Colonic mucosa (tissue), 4 donors: ENCODE data around the gene ERO1A. TPM values are rescaled to one million over a fixed set of nuclear protein-coding genes. Genes with fewer than 3 reads are reported as not detected.

Experiments
- DNase-seq: peaks from one replicate; pipeline ENCODE4 v3.0.0-alpha.2; 2020
- H3K27ac ChIP-seq: fragments of 200-600 bp; one replicate; pipeline ENCODE4 v1.8.0; 2021
- H3K27me3 ChIP-seq: fragments of 200-600 bp; one replicate; pipeline ENCODE4 v1.8.0; 2021
- H3K36me3 ChIP-seq: fragments of 200-600 bp; one replicate; pipeline ENCODE4 v1.8.0; 2021
- H3K4me1 ChIP-seq: fragments of 200-600 bp; one replicate; pipeline ENCODE4 v1.8.0; 2021; ENCODE audit warnings: mild to moderate bottlenecking
- H3K4me3 ChIP-seq: fragments of 200-600 bp; one replicate; pipeline ENCODE4 v1.8.0; 2021
- H3K9ac ChIP-seq, 2 donors: one replicate each; pipeline ENCODE4 v1.7.0; 2013; ENCODE audit warnings: control low read depth in 2 of 2, low read depth in 2 of 2, low read length in 2 of 2
- H3K9me3 ChIP-seq: fragments of 200-600 bp; one replicate; pipeline ENCODE4 v1.8.0; 2021
- intact Hi-C: fragments of 100-400 bp; cut with DNase I; formaldehyde crosslinking; loops from one replicate; pipeline ENCODE4 v1.14.1; 2022
- total RNA-seq, 2 donors: library from RNA; stranded (reverse); fragmentation: NEBNext Ultra II Directional in 1 of 2; extraction: Animal tissue kit (Norgen Biotek cat#: 25700) in 1 of 2; gene quantifications; one replicate each; pipeline ENCODE4 v1.2.1, GENCODE V29; 2021
- TF ChIP-seq, protein P1 (sequence below): fragments of 200-600 bp; IDR thresholded peaks from one replicate; pipeline ENCODE4 v1.8.0; 2022; ENCODE audit warnings: antibody characterized with exemption, mild to moderate bottlenecking
- donor health status: healthy.
- donor health status: DM: no; HTN: no; CAD: no.
- donor health status: DM: no; HTN: no; CAD: no.

The ERO1A gene
- total RNA-seq, 2 donors from 2014 or later = 83.6 to 242 TPM

- H3K4me3 ChIP-seq = no peak overlapping the region
- H3K27ac ChIP-seq = no peak overlapping the region
Observed at GRCh38 chr14:52690983-52691760, 4.2 kb downstream of the ERO1A start.

GRCh38 chr14:52686176-52686575 is 9.2 kb downstream of the ERO1A start:
- TF ChIP-seq, protein P1, sequence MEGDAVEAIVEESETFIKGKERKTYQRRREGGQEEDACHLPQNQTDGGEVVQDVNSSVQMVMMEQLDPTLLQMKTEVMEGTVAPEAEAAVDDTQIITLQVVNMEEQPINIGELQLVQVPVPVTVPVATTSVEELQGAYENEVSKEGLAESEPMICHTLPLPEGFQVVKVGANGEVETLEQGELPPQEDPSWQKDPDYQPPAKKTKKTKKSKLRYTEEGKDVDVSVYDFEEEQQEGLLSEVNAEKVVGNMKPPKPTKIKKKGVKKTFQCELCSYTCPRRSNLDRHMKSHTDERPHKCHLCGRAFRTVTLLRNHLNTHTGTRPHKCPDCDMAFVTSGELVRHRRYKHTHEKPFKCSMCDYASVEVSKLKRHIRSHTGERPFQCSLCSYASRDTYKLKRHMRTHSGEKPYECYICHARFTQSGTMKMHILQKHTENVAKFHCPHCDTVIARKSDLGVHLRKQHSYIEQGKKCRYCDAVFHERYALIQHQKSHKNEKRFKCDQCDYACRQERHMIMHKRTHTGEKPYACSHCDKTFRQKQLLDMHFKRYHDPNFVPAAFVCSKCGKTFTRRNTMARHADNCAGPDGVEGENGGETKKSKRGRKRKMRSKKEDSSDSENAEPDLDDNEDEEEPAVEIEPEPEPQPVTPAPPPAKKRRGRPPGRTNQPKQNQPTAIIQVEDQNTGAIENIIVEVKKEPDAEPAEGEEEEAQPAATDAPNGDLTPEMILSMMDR = no peak
- Histone ChIP-seq H3K36me3 (no peaks in the 10 kb centered on the region), H3K27me3 (no peaks in the 10 kb centered on the region), H3K9ac (no peak overlapping the region), H3K4me1 (no peaks in the 10 kb centered on the region), H3K27ac (no peak overlapping the region), H3K9me3 (no peaks in the 10 kb centered on the region), H3K4me3 (no peak overlapping the region)
- no peak for DNase-seq
- intact Hi-C loops = no loop called here

More at GRCh38 chr14:52690983-52691760, 4.2 kb downstream of the ERO1A start:
- TF ChIP-seq, protein P1 = no peak
- H3K9me3 ChIP-seq = no peaks in the 10 kb centered on the region
- no peak overlapping the region for H3K9ac ChIP-seq
- no peak for DNase-seq
- no peaks in the 10 kb centered on the region for H3K4me1 ChIP-seq
- intact Hi-C loops = loop anchor here (10.0 kb wide), 1 partner anchor 136 kb away; the partner anchor contains the start of genes GPR137C and TXNDC16
- H3K36me3 ChIP-seq = no peaks in the 10 kb centered on the region
- H3K27me3 ChIP-seq = no peaks in the 10 kb centered on the region

GRCh38 chr14:52683985-52684520 is 11.3 kb downstream of the ERO1A start:
- Histone ChIP-seq H3K4me3 (no peak overlapping the region), H3K27ac (no peak overlapping the region), H3K4me1 (no peaks in the 10 kb centered on the region), H3K27me3 (no peaks in the 10 kb centered on the region), H3K9ac (no peak overlapping the region), H3K9me3 (no peaks in the 10 kb centered on the region), H3K36me3 (no peaks in the 10 kb centered on the region)
- no peak for DNase-seq
- TF ChIP-seq, protein P1 = no peak
- intact Hi-C loops = no loop called here

DNA sequence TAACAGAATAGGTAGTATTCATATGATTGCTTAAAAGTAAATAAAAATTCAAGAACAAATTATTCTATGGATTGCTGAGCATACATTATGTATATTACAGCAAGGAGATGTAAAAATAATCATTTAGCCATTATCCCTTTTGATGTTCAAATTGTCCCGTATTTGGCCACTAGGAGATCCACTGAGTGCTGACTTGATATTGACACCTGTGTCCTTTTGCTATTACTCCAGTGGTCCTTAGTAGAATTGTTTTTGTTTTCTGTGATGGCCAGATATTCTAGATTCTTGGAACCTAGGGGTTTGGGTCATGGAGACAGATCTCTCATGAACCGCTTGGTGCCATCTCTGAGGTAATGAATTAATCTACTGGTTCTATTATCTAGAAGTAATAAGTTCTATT is 16.8 kb downstream of the ERO1A start:
- H3K36me3 ChIP-seq = peaks cover 4% of the 10 kb centered on the region

DNA sequence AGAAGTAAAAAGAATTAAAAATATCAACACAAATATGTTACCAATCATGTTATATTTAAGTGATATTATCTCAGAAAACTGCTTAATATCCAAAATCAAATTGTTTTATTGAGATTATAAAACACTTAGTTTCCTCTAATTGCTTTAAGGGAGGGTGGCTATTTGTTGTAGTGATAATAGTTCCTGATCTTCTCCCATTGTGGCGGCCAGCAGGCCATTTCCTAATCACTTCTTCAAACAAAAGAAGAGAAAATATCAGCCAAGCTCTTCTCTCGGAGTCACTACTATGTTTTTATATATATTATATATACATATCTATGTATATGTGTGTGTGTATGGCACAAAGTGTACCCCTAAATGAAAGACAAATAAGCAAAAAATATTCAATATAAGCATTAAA is 31.5 kb downstream of the ERO1A start:
- Histone ChIP-seq H3K9me3 (no peaks in the 10 kb centered on the region), H3K27me3 (no peaks in the 10 kb centered on the region), H3K9ac (no peak overlapping the region), H3K27ac (no peak overlapping the region), H3K36me3 (no peaks in the 10 kb centered on the region), H3K4me3 (no peak overlapping the region), H3K4me1 (no peaks in the 10 kb centered on the region)
- intact Hi-C loops = no loop called here
- TF ChIP-seq, protein P1 = no peak
- DNase-seq = no peak

More for the DNA sequence above, 16.8 kb downstream of the ERO1A start:
- TF ChIP-seq, protein P1 = peak; percentile 21
- Histone ChIP-seq H3K4me1 (no peaks in the 10 kb centered on the region), H3K9ac (no peak overlapping the region), H3K9me3 (no peaks in the 10 kb centered on the region), H3K27ac (no peak overlapping the region), H3K27me3 (no peaks in the 10 kb centered on the region), H3K4me3 (no peak overlapping the region)
- intact Hi-C loops = no loop called here
- no peak for DNase-seq
